Keratinocyte (primary cell): ENCODE results near the gene SDHAF1. TPM values are rescaled to one million over a fixed set of nuclear protein-coding genes. Genes with fewer than 3 reads are reported as not detected.
"Not testable (repeated sequence)": the region's sequence is repeated elsewhere in the genome, so short reads cannot be mapped to it uniquely, and the experiment has no call there.

Source experiments
- DNase-seq: peaks from one replicate; pipeline ENCODE4 v3.0.0-alpha.2; 2011; ENCODE audit warnings: low read depth, missing footprints, low spot score
- FAIRE-seq: peaks from 2 replicates; lab custom pipeline; 2011; peaks lifted over from hg19 to GRCh38; lab: Jason Lieb, UNC
- H2AFZ ChIP-seq: 2 replicates; pipeline ENCODE4 v1.6.0; 2012; ENCODE audit warnings: low read length, control low read depth, inconsistent platforms; ENCODE audit not compliant: control insufficient read depth
- H3K27ac ChIP-seq: 2 replicates; pipeline ENCODE4 v1.5.1; 2011; ENCODE audit warnings: low read length; ENCODE audit not compliant: control insufficient read depth, insufficient read depth
- H3K27me3 ChIP-seq: 3 replicates; pipeline ENCODE4 v1.6.0; 2011; ENCODE audit warnings: low read length; ENCODE audit not compliant: control insufficient read depth, insufficient read depth; ENCODE audit errors: extremely low read depth
- H3K36me3 ChIP-seq, 2 experiments: 2 replicates in 1 of 2; 3 replicates in 1 of 2; pipeline ENCODE4 v1.5.1; 2011; ENCODE audit warnings: low read length in 2 of 2, mild to moderate bottlenecking in 1 of 2; ENCODE audit not compliant: control insufficient read depth in 2 of 2, insufficient read depth in 2 of 2; ENCODE audit errors: extremely low read depth in 1 of 2
- H3K4me1 ChIP-seq: 3 replicates; pipeline ENCODE4 v1.5.1; 2011; ENCODE audit warnings: low read length; ENCODE audit not compliant: control insufficient read depth, insufficient read depth; ENCODE audit errors: extremely low read depth
- H3K4me2 ChIP-seq: 3 replicates; pipeline ENCODE4 v1.6.0; 2011; ENCODE audit warnings: low read depth, low read length; ENCODE audit not compliant: control insufficient read depth, insufficient read depth; ENCODE audit errors: extremely low read depth
- H3K4me3 ChIP-seq, 3 experiments: fragments of 200-600 bp in 1 of 3; sonication (generic) in 1 of 3; 2 replicates in 2 of 3; 3 replicates in 1 of 3; pipeline ENCODE4 v1.5.1; 2011 to 2016; ENCODE audit warnings: low read length in 3 of 3, mild to moderate bottlenecking in 3 of 3, control low read depth in 2 of 3, inconsistent platforms in 1 of 3, low read depth in 1 of 3, mixed read lengths in 1 of 3, mixed run types in 1 of 3, moderate library complexity in 1 of 3; ENCODE audit not compliant: control insufficient read depth in 2 of 3, insufficient read depth in 2 of 3; ENCODE audit errors: extremely low read depth in 1 of 3
- H3K79me2 ChIP-seq: 2 replicates; pipeline ENCODE4 v1.6.0; 2012; ENCODE audit warnings: low read length; ENCODE audit not compliant: control insufficient read depth, insufficient read depth
- H3K9ac ChIP-seq: 3 replicates; pipeline ENCODE4 v1.6.0; 2011; ENCODE audit warnings: low read length; ENCODE audit not compliant: control insufficient read depth, insufficient read depth; ENCODE audit errors: extremely low read depth
- H3K9me1 ChIP-seq: 3 replicates; pipeline ENCODE4 v1.6.0; 2011; ENCODE audit warnings: low read length; ENCODE audit not compliant: control insufficient read depth, insufficient read depth; ENCODE audit errors: extremely low read depth
- H3K9me3 ChIP-seq: 2 replicates; pipeline ENCODE4 v1.5.1; 2012; ENCODE audit warnings: low read depth, low read length; ENCODE audit not compliant: control insufficient read depth
- H4K20me1 ChIP-seq: 3 replicates; pipeline ENCODE4 v1.6.0; 2011; ENCODE audit warnings: low read length; ENCODE audit not compliant: control insufficient read depth, insufficient read depth; ENCODE audit errors: extremely low read depth
- CTCF ChIP-seq, 3 experiments: IDR thresholded peaks in 1 of 3; conservative IDR thresholded peaks in 1 of 3; optimal IDR thresholded peaks in 1 of 3; 2 replicates in 2 of 3; 3 replicates in 1 of 3; pipeline versions ENCODE3 to v1.5.1; 2011; ENCODE audit warnings: low read length in 3 of 3, mild to moderate bottlenecking in 3 of 3, moderate library complexity in 2 of 3, control low read depth in 1 of 3, inconsistent platforms in 1 of 3; ENCODE audit not compliant: insufficient read depth in 2 of 3; ENCODE audit errors: extremely low read depth in 1 of 3
- EZH2 ChIP-seq: IDR thresholded peaks from one replicate; pipeline ENCODE4 v1.6.1; 2012; ENCODE audit warnings: inconsistent platforms, mild to moderate bottlenecking, low read length, moderate library complexity
- dilution Hi-C: fragments of 300-500 bp; cut with MboI; formaldehyde crosslinking; loops from one replicate; pipeline ENCODE4 v1.7.0; 2020; ENCODE audit warnings: low sequenced_read_pairs; ENCODE audit not compliant: extremely low pct_ligation_motif_present
- polyA plus RNA-seq, 5 experiments: library from polyadenylated mRNA; depleted of rRNA in 3 of 5; stranded (reverse) in 3 of 5; stranded (forward) in 1 of 5; unstranded in 1 of 5; fragments of >200 nt; gene quantifications; 1 replicate in 1 of 5; 2 replicates in 3 of 5; 3 replicates in 1 of 5; pipeline versions ENCODE4 v1.2.1 to v1.2.3, GENCODE V29; 2011 to 2012; ENCODE audit warnings: missing spikeins in 2 of 5, low read depth in 1 of 5, low replicate concordance in 1 of 5

Gene SDHAF1
- polyA plus RNA-seq, 1 donor (not counting 4 experiments of a cell fraction or from before 2014, with no cell fraction given) = 7.3 TPM

GRCh38 chr19:35949131-35949530 is 45.9 kb upstream of the SDHAF1 start:
- Histone ChIP-seq H2AFZ (no peak overlapping the region), H3K4me2 (no peak overlapping the region), H3K9me3 (no peaks in the 10 kb centered on the region), H3K79me2 (no peaks in the 10 kb centered on the region), H3K4me1 (no peaks in the 10 kb centered on the region), H3K27me3 (no peaks in the 10 kb centered on the region), H4K20me1 (peaks cover 4% of the 10 kb centered on the region), H3K9ac (no peak overlapping the region), H3K4me3 (no peak overlapping the region), H3K36me3 (peaks cover 0 to 2% of the 10 kb centered on the region in 2 experiments), H3K9me1 (no peaks in the 10 kb centered on the region), H3K27ac (no peak overlapping the region)
- TF ChIP-seq EZH2 (no peak), CTCF (optimal IDR thresholded peaks at IDR 0.05 in 1 of 3, IDR thresholded peaks at IDR 0.05 in 1 of 3, conservative IDR thresholded peaks at IDR 0.05 in 1 of 3; ENCODE audit: extremely low read depth in 1 of 3, insufficient read depth in 2 of 3, low read length in 3 of 3) (no peak)
- FAIRE-seq (no peak), DNase-seq (no peak)
- dilution Hi-C loops = no loop called here

GRCh38 chr19:35955881-35956634 is 38.9 kb upstream of the SDHAF1 start:
- no peak for TF ChIP-seq CTCF (optimal IDR thresholded peaks at IDR 0.05 in 1 of 3, IDR thresholded peaks at IDR 0.05 in 1 of 3, conservative IDR thresholded peaks at IDR 0.05 in 1 of 3; ENCODE audit: extremely low read depth in 1 of 3, insufficient read depth in 2 of 3, low read length in 3 of 3)
- no peak for TF ChIP-seq EZH2
- H3K9me3 ChIP-seq = no peaks in the 10 kb centered on the region
- H3K36me3 ChIP-seq = no peaks in the 10 kb centered on the region
- H3K79me2 ChIP-seq = no peaks in the 10 kb centered on the region
- peaks cover 4% of the 10 kb centered on the region for H4K20me1 ChIP-seq
- DNase-seq = no peak
- H3K27ac ChIP-seq = no peak overlapping the region
- H3K4me2 ChIP-seq = no peak overlapping the region
- H3K27me3 ChIP-seq = peaks cover 33% of the 10 kb centered on the region
- no peaks in the 10 kb centered on the region for H3K4me1 ChIP-seq
- H2AFZ ChIP-seq = no peak overlapping the region
- dilution Hi-C loops = no loop called here
- H3K9me1 ChIP-seq = no peaks in the 10 kb centered on the region
- H3K9ac ChIP-seq = no peak overlapping the region
- no peak for FAIRE-seq
- no peak overlapping the region for H3K4me3 ChIP-seq

- FAIRE-seq, DNase-seq, H3K36me3 ChIP-seq, H3K9me1 ChIP-seq, H3K9ac ChIP-seq, H3K4me2 ChIP-seq, H3K9me3 ChIP-seq, H3K27ac ChIP-seq, H3K4me1 ChIP-seq, H4K20me1 ChIP-seq, H3K4me3 ChIP-seq, dilution Hi-C loops, H2AFZ ChIP-seq, H3K79me2 ChIP-seq: not testable (repeated sequence)
- H3K27me3 ChIP-seq = peaks cover 33% of the 10 kb centered on the region
These were observed 37.6 kb upstream of the SDHAF1 start for GRCh38 chr19:35957411-35957810.
